Lung (tissue), 12 donors: Measurements from ENCODE around the gene CRYGA. TPM values are rescaled to one million over a fixed set of nuclear protein-coding genes. Genes with fewer than 3 reads are reported as not detected.

Experiments used
- ATAC-seq: fragments of 200-7000 bp; cut with Tn5 transposase; one replicate; pipeline ENCODE4 v1.9.1; 2020; ENCODE audit warnings: moderate number of reproducible peaks; ENCODE audit not compliant: insufficient read depth, low FRiP score
- DNase-seq, 3 donors: peaks; one replicate each; pipeline ENCODE4 v3.0.0-alpha.2; 2013 to 2017
- H3K27ac ChIP-seq, 2 donors: one replicate each; pipeline ENCODE4 v1.5.1; 2013; ENCODE audit warnings: mild to moderate bottlenecking in 2 of 2, moderate library complexity in 2 of 2, control low read depth in 1 of 2, inconsistent platforms in 1 of 2, low read depth in 1 of 2, low read length in 1 of 2
- H3K27me3 ChIP-seq, 3 donors: one replicate each; pipeline ENCODE4 v1.5.1; 2013; ENCODE audit warnings: low read length in 2 of 3; ENCODE audit not compliant: control insufficient read depth in 3 of 3, insufficient read depth in 3 of 3
- H3K36me3 ChIP-seq, 4 donors: one replicate each; pipeline ENCODE4 v1.5.1; 2013; ENCODE audit warnings: low read length in 4 of 4, mild to moderate bottlenecking in 1 of 4, moderate library complexity in 1 of 4; ENCODE audit not compliant: control insufficient read depth in 4 of 4, insufficient read depth in 4 of 4
- H3K4me1 ChIP-seq, 5 donors: one replicate each; pipeline ENCODE4 v1.5.1; 2013; ENCODE audit warnings: low read length in 5 of 5, mild to moderate bottlenecking in 2 of 5, moderate library complexity in 1 of 5; ENCODE audit not compliant: control insufficient read depth in 5 of 5, insufficient read depth in 5 of 5
- H3K4me3 ChIP-seq: one replicate; pipeline ENCODE4 v1.5.1; 2013; ENCODE audit warnings: mild to moderate bottlenecking, control low read depth, moderate library complexity
- H3K9ac ChIP-seq, 2 donors: one replicate each; pipeline ENCODE4 v1.5.1; 2013; ENCODE audit warnings: low read length in 2 of 2, control low read depth in 1 of 2; ENCODE audit not compliant: insufficient read depth in 1 of 2
- H3K9me3 ChIP-seq, 4 donors: one replicate each; pipeline ENCODE4 v1.5.1; 2013; ENCODE audit warnings: low read length in 3 of 4, mild to moderate bottlenecking in 1 of 4, moderate library complexity in 1 of 4; ENCODE audit not compliant: control insufficient read depth in 4 of 4, insufficient read depth in 3 of 4
- WGBS, 2 donors: extraction: QIAGEN DNeasy Blood & Tissue Kit; methylation state at CpG; one replicate each; pipeline ENCODE4 v1.1.7; 2013; 5-methylcytosine and 5-hydroxymethylcytosine counted together
- polyA plus RNA-seq, 2 donors: library from polyadenylated mRNA; stranded (reverse); fragments of 200-250 nt; gene quantifications; one replicate each; pipeline ENCODE4 v1.2.1, GENCODE V29; 2013
- total RNA-seq, 2 donors: library from RNA; depleted of rRNA in 1 of 2; stranded (reverse); fragments of >200 nt in 1 of 2; gene quantifications; one replicate each; pipeline ENCODE4 v1.2.1, GENCODE V29; 2014 to 2021
- TF ChIP-seq, protein P1 (sequence below): IDR thresholded peaks from 2 replicates; pipeline ENCODE4 v1.5.1; 2012; ENCODE audit warnings: mild to moderate bottlenecking; ENCODE audit errors: control extremely low read depth, extremely low read depth
- donor health status: control.
- donor health status: control.
- donor health status: Bipolar disorder and iron deficiency.
- donor health status: healthy.
- donor health status: DM: yes; HTN: yes; CAD: no.

CRYGA gene
- total and polyA plus RNA-seq, 4 donors: not detected

DNA sequence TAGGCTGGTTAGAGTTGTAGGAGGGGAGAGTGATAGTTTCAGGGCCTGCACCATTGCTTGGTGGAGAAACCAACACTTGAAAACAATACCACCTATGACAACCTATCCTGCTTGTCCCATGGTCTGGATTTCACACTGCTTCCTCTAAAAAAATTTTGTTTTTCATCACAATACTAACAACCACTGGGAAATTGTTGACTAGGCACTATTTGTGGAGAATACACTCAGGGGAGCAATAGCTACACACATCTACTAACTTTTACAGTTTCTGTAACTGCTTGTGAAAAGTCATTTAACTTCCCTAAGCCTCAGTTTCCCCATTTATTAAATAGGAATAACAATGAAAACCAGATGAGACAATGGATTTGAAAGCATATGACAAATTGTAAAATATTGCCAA lies 13.3 kb downstream of the CRYGA start:
- Histone ChIP-seq H3K4me3 (no peak overlapping the region), H3K4me1 (no peaks in the 10 kb centered on the region), H3K9ac (no peak overlapping the region), H3K36me3 (no peaks in the 10 kb centered on the region), H3K27ac (no peak overlapping the region), H3K27me3 (no peaks in the 10 kb centered on the region), H3K9me3 (peaks cover 0 to 3% (median 0%) of the 10 kb centered on the region in 4 donors)
- TF ChIP-seq, protein P1, sequence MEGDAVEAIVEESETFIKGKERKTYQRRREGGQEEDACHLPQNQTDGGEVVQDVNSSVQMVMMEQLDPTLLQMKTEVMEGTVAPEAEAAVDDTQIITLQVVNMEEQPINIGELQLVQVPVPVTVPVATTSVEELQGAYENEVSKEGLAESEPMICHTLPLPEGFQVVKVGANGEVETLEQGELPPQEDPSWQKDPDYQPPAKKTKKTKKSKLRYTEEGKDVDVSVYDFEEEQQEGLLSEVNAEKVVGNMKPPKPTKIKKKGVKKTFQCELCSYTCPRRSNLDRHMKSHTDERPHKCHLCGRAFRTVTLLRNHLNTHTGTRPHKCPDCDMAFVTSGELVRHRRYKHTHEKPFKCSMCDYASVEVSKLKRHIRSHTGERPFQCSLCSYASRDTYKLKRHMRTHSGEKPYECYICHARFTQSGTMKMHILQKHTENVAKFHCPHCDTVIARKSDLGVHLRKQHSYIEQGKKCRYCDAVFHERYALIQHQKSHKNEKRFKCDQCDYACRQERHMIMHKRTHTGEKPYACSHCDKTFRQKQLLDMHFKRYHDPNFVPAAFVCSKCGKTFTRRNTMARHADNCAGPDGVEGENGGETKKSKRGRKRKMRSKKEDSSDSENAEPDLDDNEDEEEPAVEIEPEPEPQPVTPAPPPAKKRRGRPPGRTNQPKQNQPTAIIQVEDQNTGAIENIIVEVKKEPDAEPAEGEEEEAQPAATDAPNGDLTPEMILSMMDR: no peak
- DNase-seq (no peak), ATAC-seq (no peak)

DNA sequence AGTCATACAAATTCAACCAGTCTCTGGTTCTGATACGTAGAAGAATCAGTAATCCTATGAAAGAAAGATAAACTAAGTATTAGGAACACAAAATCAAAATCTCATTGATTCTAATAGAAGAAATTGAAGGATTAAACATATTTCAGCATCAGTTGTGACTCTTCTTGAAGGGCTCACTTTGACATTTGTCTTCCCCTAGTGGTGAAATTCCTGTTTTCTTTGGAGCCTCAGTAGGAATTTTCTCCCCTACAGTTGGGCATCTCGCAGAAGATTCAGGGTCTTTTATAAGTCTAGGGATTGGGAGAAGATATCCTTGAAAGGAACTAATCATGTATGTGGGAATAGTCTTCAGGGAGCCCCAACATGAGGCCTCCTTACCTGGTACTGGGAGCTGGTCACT lies 14.6 kb downstream of the CRYGA start:
- H3K27me3 ChIP-seq: no peaks in the 10 kb centered on the region
- TF ChIP-seq, protein P1: no peak
- H3K4me3 ChIP-seq: no peak overlapping the region
- H3K36me3 ChIP-seq: no peaks in the 10 kb centered on the region
- H3K4me1 ChIP-seq: no peaks in the 10 kb centered on the region
- peaks cover 0 to 3% (median 0%) of the 10 kb centered on the region in 4 donors for H3K9me3 ChIP-seq
- no peak overlapping the region for H3K9ac ChIP-seq
- DNase-seq (no peak), ATAC-seq (no peak)
- 73 to 88% methylated on average over 2 of the region's 2 CpGs for WGBS, 2 donors
- H3K27ac ChIP-seq: no peak overlapping the region

DNA sequence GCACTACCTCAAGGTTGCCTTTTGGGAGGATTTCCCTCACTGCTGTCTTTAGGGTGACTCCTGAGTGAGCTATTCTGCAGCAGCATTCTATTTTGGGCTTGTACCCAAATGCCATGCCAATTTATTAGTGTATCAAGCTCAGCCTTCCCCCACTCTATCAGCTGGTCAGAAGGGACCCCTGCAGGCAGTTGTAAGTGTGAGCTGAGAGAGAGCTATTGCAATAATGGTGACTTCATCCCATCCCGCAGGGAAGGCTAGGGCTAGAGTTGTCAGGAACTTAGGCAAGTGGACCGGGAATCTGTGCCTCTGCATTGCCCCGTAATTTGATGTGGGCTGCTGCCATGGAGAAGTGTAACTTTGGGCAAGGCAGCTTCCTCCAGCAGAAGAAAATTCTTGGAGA lies 15.6 kb downstream of the CRYGA start:
- ATAC-seq: no peak
- no peak overlapping the region for H3K27ac ChIP-seq
- no peaks in the 10 kb centered on the region for H3K27me3 ChIP-seq
- H3K9ac ChIP-seq: no peak overlapping the region
- no peak overlapping the region for H3K4me3 ChIP-seq
- H3K9me3 ChIP-seq: peaks cover 0 to 3% (median 0%) of the 10 kb centered on the region in 4 donors
- TF ChIP-seq, protein P1: no peak
- no peaks in the 10 kb centered on the region for H3K4me1 ChIP-seq
- WGBS, 2 donors: 76 to 86% methylated on average over 3 of the region's 3 CpGs
- DNase-seq: no peak
- no peaks in the 10 kb centered on the region for H3K36me3 ChIP-seq

- Histone ChIP-seq H3K36me3 (no peaks in the 10 kb centered on the region), H3K4me3 (no peak overlapping the region), H3K9me3 (peaks cover 0 to 3% (median 0%) of the 10 kb centered on the region in 4 donors), H3K27me3 (no peaks in the 10 kb centered on the region), H3K4me1 (no peaks in the 10 kb centered on the region), H3K27ac (no peak overlapping the region), H3K9ac (no peak overlapping the region)
- ATAC-seq (no peak), DNase-seq (no peak)
- TF ChIP-seq, protein P1: no peak
Observed at GRCh38 chr2:208147008-208147407, 16.4 kb downstream of the CRYGA start.
